ENCODE results near the gene RASL10A. TPM values are rescaled to one million over a fixed set of nuclear protein-coding genes. Genes with fewer than 3 reads are reported as not detected.
"Not testable (repeated sequence)": the region's sequence is repeated elsewhere in the genome, so short reads cannot be mapped to it uniquely, and the experiment has no call there.

RASL10A gene, protein sequence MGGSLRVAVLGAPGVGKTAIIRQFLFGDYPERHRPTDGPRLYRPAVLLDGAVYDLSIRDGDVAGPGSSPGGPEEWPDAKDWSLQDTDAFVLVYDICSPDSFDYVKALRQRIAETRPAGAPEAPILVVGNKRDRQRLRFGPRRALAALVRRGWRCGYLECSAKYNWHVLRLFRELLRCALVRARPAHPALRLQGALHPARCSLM
- 1 to 10 TPM; 1.1 to 2.3 (median 1.4) TPM for total RNA-seq
- long read RNA-seq, donor 1, partial matches to known transcripts: 0 of 2 reads
- long read RNA-seq, donor 1, other reads (novel, unspliced or antisense): 0 of 2 reads
- long read RNA-seq, donor 2: 0 reads

DNA sequence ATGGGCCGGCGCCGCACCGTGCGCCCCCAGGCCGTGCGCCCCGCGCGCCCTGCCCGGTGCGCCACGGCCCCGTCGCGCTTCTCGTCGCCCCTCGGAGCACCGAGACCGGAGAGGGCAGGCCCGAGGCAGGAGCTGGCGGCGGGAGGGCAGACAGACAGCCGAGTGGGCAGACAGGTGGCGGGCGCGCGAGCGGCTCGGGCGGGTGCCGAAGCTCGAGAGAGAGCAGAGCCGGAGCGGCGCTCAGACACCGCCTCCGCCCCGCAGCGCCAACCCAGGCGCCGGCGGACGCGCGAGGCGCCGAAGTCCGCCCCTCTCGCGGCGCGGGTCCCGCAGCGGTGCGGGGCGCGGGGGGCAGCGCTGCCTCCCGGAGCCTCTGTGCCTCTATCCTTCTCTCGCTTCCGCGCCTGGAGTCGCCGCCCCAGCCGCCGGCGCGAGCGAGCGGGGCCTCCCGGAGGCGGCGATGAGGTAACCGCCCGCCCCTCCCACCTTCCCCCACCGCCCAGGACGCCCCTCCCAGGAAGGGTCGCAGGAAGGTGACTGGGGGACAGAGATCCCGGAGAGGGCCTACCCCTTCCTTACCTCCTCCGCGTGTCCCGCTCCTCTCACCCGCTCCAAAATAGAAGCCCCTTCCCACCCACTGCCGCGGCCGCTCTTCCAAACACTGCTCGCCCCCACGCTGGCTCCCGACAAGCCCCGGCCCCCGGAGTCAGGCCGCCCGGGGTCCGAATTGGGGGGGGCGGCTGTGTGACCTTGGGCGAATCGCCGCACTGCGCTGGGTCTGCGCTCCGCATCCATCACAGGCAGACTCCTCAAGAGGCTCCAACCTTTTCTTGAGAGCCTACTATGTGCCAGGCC lies at the start of gene RASL10A:
RASL10A (minus strand) TSS at position 412 of the 855 bp plus-strand sequence. CDS start 451 bp downstream, outside the sequence.
- Histone ChIP-seq H3K4me1 (ENCODE audit: low read depth) (peaks cover 41% of the 10 kb centered on the region), H3K4me3 (no peak within 1 kb of the TSS), H3K9me3 (no peaks in the 10 kb centered on the region), H3K36me3 (ENCODE audit: low read depth) (no peaks in the 10 kb centered on the region)
- DNase-seq: peak in 2 of 3 donors; percentile 46 to 55
- ATAC-seq: no peak
- intact Hi-C loops (cut with DNase I, micrococcal nuclease): no loop called here
- TF ChIP-seq, protein P1, sequence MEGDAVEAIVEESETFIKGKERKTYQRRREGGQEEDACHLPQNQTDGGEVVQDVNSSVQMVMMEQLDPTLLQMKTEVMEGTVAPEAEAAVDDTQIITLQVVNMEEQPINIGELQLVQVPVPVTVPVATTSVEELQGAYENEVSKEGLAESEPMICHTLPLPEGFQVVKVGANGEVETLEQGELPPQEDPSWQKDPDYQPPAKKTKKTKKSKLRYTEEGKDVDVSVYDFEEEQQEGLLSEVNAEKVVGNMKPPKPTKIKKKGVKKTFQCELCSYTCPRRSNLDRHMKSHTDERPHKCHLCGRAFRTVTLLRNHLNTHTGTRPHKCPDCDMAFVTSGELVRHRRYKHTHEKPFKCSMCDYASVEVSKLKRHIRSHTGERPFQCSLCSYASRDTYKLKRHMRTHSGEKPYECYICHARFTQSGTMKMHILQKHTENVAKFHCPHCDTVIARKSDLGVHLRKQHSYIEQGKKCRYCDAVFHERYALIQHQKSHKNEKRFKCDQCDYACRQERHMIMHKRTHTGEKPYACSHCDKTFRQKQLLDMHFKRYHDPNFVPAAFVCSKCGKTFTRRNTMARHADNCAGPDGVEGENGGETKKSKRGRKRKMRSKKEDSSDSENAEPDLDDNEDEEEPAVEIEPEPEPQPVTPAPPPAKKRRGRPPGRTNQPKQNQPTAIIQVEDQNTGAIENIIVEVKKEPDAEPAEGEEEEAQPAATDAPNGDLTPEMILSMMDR (IDR thresholded peaks at IDR 0.05): no peak

DNA sequence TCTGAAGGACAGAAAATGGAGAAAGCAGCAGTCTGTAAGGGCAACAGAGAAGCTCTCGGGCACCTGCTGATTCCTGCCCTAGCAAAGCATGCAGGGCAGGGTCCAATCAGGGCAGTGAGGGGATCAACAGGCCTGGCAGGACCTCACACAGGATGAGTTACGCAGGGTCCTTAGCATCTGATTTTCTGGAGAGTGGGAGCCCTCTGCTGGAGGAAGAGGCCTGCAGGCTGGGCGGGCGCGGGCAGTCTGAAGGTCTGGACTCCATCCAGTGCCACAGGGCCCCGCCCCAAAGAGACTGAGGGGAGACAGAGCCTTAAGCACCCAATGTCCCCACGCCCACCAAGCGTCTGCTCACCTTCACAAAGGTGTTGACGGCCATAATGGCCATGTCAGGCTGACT lies 44.0 kb upstream of the RASL10A start:
- Histone ChIP-seq H3K36me3 (ENCODE audit: low read depth) (peaks cover under 1% of the 10 kb centered on the region), H3K9me3 (no peaks in the 10 kb centered on the region), H3K4me3 (no peak overlapping the region), H3K4me1 (ENCODE audit: low read depth) (peaks cover 4% of the 10 kb centered on the region)
- peak in 2 of 3 donors; percentile 65 to 67 for DNase-seq
- intact Hi-C loops (cut with DNase I, micrococcal nuclease): no loop called here
- TF ChIP-seq, protein P1 (IDR thresholded peaks at IDR 0.05): peak; percentile 10
- peak; percentile 70 for ATAC-seq

DNA sequence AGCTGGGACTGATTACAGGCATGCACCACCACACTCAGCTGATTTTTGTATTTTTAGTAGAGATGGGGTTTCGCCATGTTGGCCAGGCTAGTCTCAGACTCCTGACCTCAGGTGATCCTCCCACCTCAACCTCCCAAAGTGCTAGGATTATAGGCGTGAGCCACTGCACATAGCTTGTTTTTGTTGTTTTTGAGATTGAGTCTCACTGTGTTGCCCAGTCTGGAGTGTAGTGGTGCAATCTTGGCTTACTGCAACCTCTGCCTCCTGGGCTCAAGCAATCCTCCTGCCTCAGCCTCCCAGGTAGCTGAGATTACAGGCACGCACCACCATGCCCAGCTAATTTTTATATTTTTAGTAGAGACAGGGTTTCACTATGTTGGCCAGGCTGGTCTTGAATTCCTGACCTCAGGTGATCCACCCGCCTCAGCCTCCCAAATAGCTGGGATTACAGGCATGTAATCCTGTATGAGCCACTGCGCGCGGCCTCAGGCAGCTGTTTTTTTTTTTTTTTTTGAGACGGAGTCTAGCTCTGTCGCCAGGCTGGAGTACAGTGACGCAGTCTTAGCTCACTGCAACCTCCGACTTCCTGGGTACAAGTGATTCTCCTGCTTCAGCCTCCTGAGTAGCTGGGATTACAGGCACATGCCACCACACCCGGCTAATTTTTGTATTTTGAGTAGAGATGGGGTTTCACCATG lies 41.8 kb upstream of the RASL10A start:
- ATAC-seq; intact Hi-C loops (cut with DNase I, micrococcal nuclease); H3K36me3 ChIP-seq (ENCODE audit: low read depth): not testable (repeated sequence)

DNA sequence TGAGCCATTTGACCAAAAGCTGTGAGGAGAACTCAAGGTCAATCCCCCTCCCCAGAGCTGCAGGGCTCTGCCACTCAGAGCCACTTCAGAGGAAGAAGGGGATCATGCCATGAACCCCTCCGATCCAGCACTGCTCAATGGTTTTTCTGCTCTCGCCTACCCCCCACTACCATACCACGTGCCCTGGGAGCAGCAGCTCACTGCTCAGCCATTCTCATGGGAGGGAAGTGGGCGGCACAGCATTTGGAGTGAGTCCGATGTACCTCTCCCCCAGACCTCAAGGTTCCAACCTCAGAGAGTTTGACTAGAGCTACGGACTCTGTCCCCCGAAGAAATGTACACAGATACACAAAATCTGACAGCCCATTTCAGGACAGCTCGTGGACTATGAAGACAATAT lies 38.4 kb upstream of the RASL10A start:
- H3K4me3 ChIP-seq: no peak overlapping the region
- peak in 1 of 3 donors; percentile 5 for DNase-seq
- H3K4me1 ChIP-seq (ENCODE audit: low read depth): no peaks in the 10 kb centered on the region
- intact Hi-C loops (cut with DNase I, micrococcal nuclease): no loop called here
- no peak for ATAC-seq
- peaks cover 11% of the 10 kb centered on the region for H3K36me3 ChIP-seq (ENCODE audit: low read depth)
- TF ChIP-seq, protein P1 (IDR thresholded peaks at IDR 0.05): no peak
- no peaks in the 10 kb centered on the region for H3K9me3 ChIP-seq

More for the DNA sequence above, 41.8 kb upstream of the RASL10A start:
- H3K4me3 ChIP-seq; H3K4me1 ChIP-seq (ENCODE audit: low read depth); H3K9me3 ChIP-seq: not testable (repeated sequence)
- peak in 1 of 3 donors; percentile 5 for DNase-seq

DNA sequence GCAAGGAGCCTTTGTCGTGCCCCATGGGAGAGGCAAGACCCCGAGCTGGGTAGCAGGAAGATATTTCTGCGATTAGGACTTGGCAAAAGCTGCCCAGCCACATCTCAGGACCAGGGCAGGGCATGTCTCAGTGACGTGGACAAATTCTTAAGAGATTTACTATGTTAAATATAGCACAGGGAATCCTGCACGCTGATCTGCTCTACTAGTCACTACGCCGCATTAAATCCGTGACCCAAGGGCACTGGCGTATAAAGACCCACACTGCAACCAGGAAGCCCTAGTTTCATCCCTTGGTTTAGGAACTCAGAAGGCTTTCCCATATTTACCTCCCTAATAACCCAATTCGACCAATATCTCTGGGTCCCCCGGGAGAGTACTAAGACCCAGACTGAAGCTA lies 37.8 kb upstream of the RASL10A start:
- intact Hi-C loops (cut with DNase I, micrococcal nuclease): no loop called here

More for the DNA sequence above, 37.8 kb upstream of the RASL10A start:
- Histone ChIP-seq H3K4me1 (ENCODE audit: low read depth) (no peaks in the 10 kb centered on the region), H3K9me3 (no peaks in the 10 kb centered on the region), H3K4me3 (no peak overlapping the region), H3K36me3 (ENCODE audit: low read depth) (peaks cover 11% of the 10 kb centered on the region)
- TF ChIP-seq, protein P1 (IDR thresholded peaks at IDR 0.05): no peak
- DNase-seq: peak in 1 of 3 donors; percentile 8
- no peak for ATAC-seq

Measured in mucosa of descending colon (tissue), 3 donors.